HepG2 (cell line): Measurements from ENCODE around the gene ALPK3. TPM values are rescaled to one million over a fixed set of nuclear protein-coding genes. Genes with fewer than 3 reads are reported as not detected.

Source experiments
- ATAC-seq: fragments of 200-7000 bp; cut with Tn5 transposase; 3 replicates; pipeline ENCODE4 v1.9.1; 2020; ENCODE audit warnings: mild to moderate bottlenecking, moderate library complexity
- BruUV-seq: library from RNA; stranded (reverse); fragments of 400-500 nt; replicated peaks from 2 replicates; lab custom pipeline; 2021; lab: Mats Ljungman, UMichigan
- CTCF ChIA-PET: fragments of 300-600 bp; formaldehyde crosslinking; extraction: SDS; loops from one replicate; lab custom pipeline; 2021; ENCODE audit warnings: low total read pairs, inconsistent platforms, low intra/inter-chr PET ratio; lab: Yijun Ruan, JAX
- POLR2A ChIA-PET: fragments of 350-600 bp; sonication (Branson Sonifier 250); formaldehyde crosslinking; loops from one replicate; lab custom pipeline; 2020; ENCODE audit warnings: antibody characterized with exemption, inconsistent platforms; lab: Yijun Ruan, JAX
- DNase-seq: peaks from one replicate; pipeline ENCODE4 v3.0.0-alpha.2; 2015; ENCODE audit warnings: low spot score
- FAIRE-seq: peaks from 3 replicates; lab custom pipeline; 2011; peaks lifted over from hg19 to GRCh38; lab: Jason Lieb, UNC
- H2AFZ ChIP-seq: one replicate; pipeline ENCODE4 v1.6.1; 2011; ENCODE audit warnings: low read length, inconsistent platforms
- H3K27ac ChIP-seq: fragments of 300-600 bp; 3 replicates; pipeline ENCODE4 v1.8.0; 2011; ENCODE audit warnings: mixed run types, mild to moderate bottlenecking, mixed read lengths, low read length, inconsistent platforms; ENCODE audit not compliant: insufficient read depth; ENCODE audit errors: extremely low read length
- H3K27me3 ChIP-seq, 2 experiments: fragments of 200-600 bp in 1 of 2; 2 replicates in 1 of 2; 3 replicates in 1 of 2; pipeline versions ENCODE4 v1.6.0 to v1.8.0; 2011; ENCODE audit warnings: low read length in 2 of 2, mild to moderate bottlenecking in 2 of 2, moderate library complexity in 2 of 2, inconsistent platforms in 1 of 2; ENCODE audit not compliant: insufficient read depth in 2 of 2, control insufficient read depth in 1 of 2
- H3K36me3 ChIP-seq, 2 experiments: fragments of 200-600 bp in 1 of 2; replicated peaks in 1 of 2; 2 replicates in 1 of 2; 3 replicates in 1 of 2; pipeline versions ENCODE4 v1.5.1 to v1.8.0; 2011; ENCODE audit warnings: low read length in 2 of 2, inconsistent platforms in 1 of 2; ENCODE audit not compliant: insufficient read depth in 2 of 2, control insufficient read depth in 1 of 2
- H3K4me1 ChIP-seq: 2 replicates; pipeline ENCODE4 v1.5.1; 2012; ENCODE audit warnings: low read length, inconsistent platforms; ENCODE audit not compliant: insufficient read depth
- H3K4me2 ChIP-seq: 2 replicates; pipeline ENCODE4 v1.6.0; 2011; ENCODE audit warnings: low read depth, low read length, inconsistent platforms
- H3K4me3 ChIP-seq, 3 experiments: fragments of 200-600 bp in 1 of 3; sonication (generic), shearing (Covaris generic) in 1 of 3; replicated peaks in 1 of 3; 2 replicates each; pipeline ENCODE4 v1.5.1; 2011 to 2016; ENCODE audit warnings: low read length in 3 of 3, inconsistent platforms in 2 of 3, low read depth in 2 of 3, mild to moderate bottlenecking in 2 of 3, control low read depth in 1 of 3, mixed read lengths in 1 of 3; ENCODE audit not compliant: insufficient read depth in 1 of 3
- H3K79me2 ChIP-seq: one replicate; pipeline ENCODE4 v1.6.1; 2011; ENCODE audit warnings: low read length, inconsistent platforms; ENCODE audit not compliant: insufficient read depth
- H3K9ac ChIP-seq: 2 replicates; pipeline ENCODE4 v1.6.0; 2011; ENCODE audit warnings: mild to moderate bottlenecking, low read depth, low read length, inconsistent platforms; ENCODE audit not compliant: insufficient read depth
- H3K9me3 ChIP-seq: 2 replicates; pipeline ENCODE4 v1.5.1; 2012; ENCODE audit warnings: mild to moderate bottlenecking, low read length
- H4K20me1 ChIP-seq: 2 replicates; pipeline ENCODE4 v1.6.0; 2011; ENCODE audit warnings: inconsistent platforms, mild to moderate bottlenecking, low read length, moderate library complexity; ENCODE audit not compliant: insufficient read depth
- AGO1 ChIP-seq: fragments of 200-400 bp; formaldehyde crosslinking; IDR thresholded peaks from 2 replicates; pipeline ENCODE4 v1.6.1; 2017; ENCODE audit warnings: mild to moderate bottlenecking, low read depth, low read length, moderate library complexity; ENCODE audit not compliant: poor library complexity, severe bottlenecking
- FOXC1 ChIP-seq: sonication (generic); formaldehyde crosslinking; IDR thresholded peaks from 2 replicates; pipeline ENCODE4 v1.8.0; 2022; ENCODE audit warnings: mild to moderate bottlenecking, missing genetic modification reagents, borderline replicate concordance
- FOXK1 ChIP-seq: sonication (generic); formaldehyde crosslinking; IDR thresholded peaks from 2 replicates; pipeline ENCODE4 v1.4.0; 2020; ENCODE audit warnings: low read depth, missing genetic modification reagents, borderline replicate concordance
- HMG20A ChIP-seq: IDR thresholded peaks from 2 replicates; pipeline ENCODE4 v1.6.1; 2016; ENCODE audit warnings: borderline replicate concordance
- MTA1 ChIP-seq: sonication (generic); formaldehyde crosslinking; IDR thresholded peaks from 2 replicates; pipeline ENCODE4 v1.4.0; 2020; ENCODE audit warnings: missing genetic modification reagents, mild to moderate bottlenecking, borderline replicate concordance
- SALL1 ChIP-seq: sonication (generic); formaldehyde crosslinking; IDR thresholded peaks from 2 replicates; pipeline ENCODE4 v1.8.0; 2022; ENCODE audit warnings: mild to moderate bottlenecking, missing genetic modification reagents
- SKI ChIP-seq: fragments of 450-650 bp; IDR thresholded peaks from one replicate; pipeline ENCODE4 v1.6.1; 2018; ENCODE audit warnings: mild to moderate bottlenecking; ENCODE audit not compliant: partially characterized antibody
- SMYD3 ChIP-seq: sonication (generic); formaldehyde crosslinking; IDR thresholded peaks from 2 replicates; pipeline ENCODE4 v1.8.1; 2023; ENCODE audit warnings: mild to moderate bottlenecking, missing genetic modification reagents
- YEATS2 ChIP-seq: sonication (generic); formaldehyde crosslinking; IDR thresholded peaks from 2 replicates; pipeline ENCODE4 v1.4.0; 2020; ENCODE audit warnings: missing genetic modification reagents, borderline replicate concordance
- ZBTB8A ChIP-seq: sonication (generic); formaldehyde crosslinking; IDR thresholded peaks from 2 replicates; pipeline ENCODE4 v1.4.0; 2020; ENCODE audit warnings: mild to moderate bottlenecking, low read depth, missing genetic modification reagents, borderline replicate concordance
- ZFAT ChIP-seq: sonication (generic); formaldehyde crosslinking; conservative IDR thresholded peaks from 2 replicates; pipeline ENCODE4 v1.8.1; 2023; ENCODE audit warnings: missing genetic modification reagents, inconsistent platforms
- ZNF326 ChIP-seq: sonication (generic); formaldehyde crosslinking; IDR thresholded peaks from 2 replicates; pipeline ENCODE4 v1.4.0; 2020; ENCODE audit warnings: missing genetic modification reagents, borderline replicate concordance
- WGBS: methylation state at CpG from one replicate; pipeline ENCODE4 v1.1.6; 2017; ENCODE audit warnings: low lambda C conversion rate; 5-methylcytosine and 5-hydroxymethylcytosine counted together
- in situ Hi-C: cut with HindIII; loops from 2 replicates; pipeline ENCODE4 v1.10.0; 2017; ENCODE audit warnings: low pct_unique_long_range_greater_than_20kb; ENCODE audit not compliant: extremely low pct_ligation_motif_present
- intact Hi-C: fragments of 100-400 bp; cut with micrococcal nuclease; formaldehyde crosslinking; loops from one replicate; pipeline ENCODE4 v1.10.0; 2022; ENCODE audit not compliant: unreplicated experiment
- polyA plus RNA-seq, 8 experiments: library from polyadenylated mRNA; depleted of rRNA in 3 of 8; stranded (reverse) in 7 of 8; unstranded in 1 of 8; fragments of >200 nt; fragmentation: Illumina TruSeq in 4 of 8; extraction: Trizol in 4 of 8; gene quantifications; 2 replicates each; pipeline versions ENCODE4 v1.2.1 to v1.2.3, GENCODE V29; 2011 to 2016; ENCODE audit warnings: low read depth in 4 of 8, missing spikeins in 1 of 8, mixed read lengths in 1 of 8; ENCODE audit not compliant: insufficient read depth in 1 of 8
- total RNA-seq, 5 experiments: library from RNA; depleted of rRNA; stranded (reverse); fragments of >200 nt; fragmentation: Illumina TruSeq; extraction: Trizol; gene quantifications; 2 replicates each; pipeline ENCODE4 v1.2.3, GENCODE V29; 2016; ENCODE audit warnings: low read depth in 1 of 5
- TF ChIP-seq, protein P1 (sequence below): sonication (generic); formaldehyde crosslinking; IDR thresholded peaks from 2 replicates; pipeline ENCODE4 v1.8.0; 2022; ENCODE audit warnings: mild to moderate bottlenecking, missing genetic modification reagents; ENCODE audit not compliant: insufficient replicate concordance
- TF ChIP-seq, protein P2 (sequence below): sonication (generic); formaldehyde crosslinking; IDR thresholded peaks from 2 replicates; pipeline ENCODE4 v1.5.1; 2020; ENCODE audit warnings: mild to moderate bottlenecking, missing genetic modification reagents
- TF ChIP-seq, protein P3 (sequence below): sonication (generic); formaldehyde crosslinking; IDR thresholded peaks from 2 replicates; pipeline ENCODE4 v1.5.1; 2020; ENCODE audit warnings: mild to moderate bottlenecking, missing genetic modification reagents, moderate library complexity
- TF ChIP-seq, protein P4 (sequence below): sonication (generic); formaldehyde crosslinking; IDR thresholded peaks from 2 replicates; pipeline ENCODE4 v1.8.1; 2023; ENCODE audit warnings: mild to moderate bottlenecking, missing genetic modification reagents, borderline replicate concordance

The ALPK3 gene
- total and polyA plus RNA-seq, 2 of the 13 experiments (the other 11 are each of a cell fraction or from before 2014, with no cell fraction given): 0.04 to 0.42 TPM

DNA sequence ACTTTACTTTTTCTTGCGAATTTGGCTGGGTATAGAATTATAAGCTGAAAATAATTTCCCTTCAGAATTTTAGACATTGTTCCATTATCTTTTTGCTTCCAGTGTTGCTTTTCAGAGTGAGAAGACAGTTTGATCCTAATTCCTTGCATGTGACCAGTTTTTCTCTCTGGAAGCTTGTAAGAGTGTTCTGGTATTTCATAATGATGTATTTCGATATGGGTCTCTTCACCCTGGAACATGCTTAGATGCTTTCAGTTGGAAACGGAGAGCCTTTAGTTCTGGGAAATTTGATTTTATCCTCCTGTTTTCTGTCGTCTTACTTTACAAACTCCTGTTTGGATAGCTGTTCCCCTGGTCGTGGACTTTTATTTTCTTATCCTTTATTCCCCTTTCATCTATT is 13.9 kb downstream of the ALPK3 start:
- no peak for FAIRE-seq
- no peaks in the 10 kb centered on the region for H4K20me1 ChIP-seq
- no TSS peak for BruUV-seq
- H3K4me2 ChIP-seq: no peak overlapping the region
- H3K4me1 ChIP-seq: 0 out of 2 replicates have a peak, but pooled peaks cover 7% of the 10 kb centered on the region
- no peaks in the 10 kb centered on the region for H3K9me3 ChIP-seq
- H3K9ac ChIP-seq: no peak overlapping the region
- H3K27ac ChIP-seq: no peak overlapping the region
- H2AFZ ChIP-seq: no peak overlapping the region
- ChIA-PET CTCF (no interaction called here), POLR2A (no interaction called here)
- WGBS: 40% methylated on average over 5 of the region's 5 CpGs
- no peak for DNase-seq
- intact Hi-C loops: no loop called here
- in situ Hi-C loops: loop anchor here (25.0 kb wide), 1 partner anchor 331 kb away; no protein-coding TSS in a partner anchor
- no peaks in the 10 kb centered on the region for H3K79me2 ChIP-seq
- H3K27me3 ChIP-seq: peaks cover 0 to 20% of the 10 kb centered on the region in 2 experiments; a peak in 3 of 5 replicates
- no peak for ATAC-seq
- H3K36me3 ChIP-seq: no peaks in the 10 kb centered on the region
- H3K4me3 ChIP-seq: no peak overlapping the region
- no peak for TF ChIP-seq SMYD3 (CRISPR knock-in tag)
- TF ChIP-seq YEATS2 (CRISPR knock-in tag): no peak
- TF ChIP-seq, protein P1, sequence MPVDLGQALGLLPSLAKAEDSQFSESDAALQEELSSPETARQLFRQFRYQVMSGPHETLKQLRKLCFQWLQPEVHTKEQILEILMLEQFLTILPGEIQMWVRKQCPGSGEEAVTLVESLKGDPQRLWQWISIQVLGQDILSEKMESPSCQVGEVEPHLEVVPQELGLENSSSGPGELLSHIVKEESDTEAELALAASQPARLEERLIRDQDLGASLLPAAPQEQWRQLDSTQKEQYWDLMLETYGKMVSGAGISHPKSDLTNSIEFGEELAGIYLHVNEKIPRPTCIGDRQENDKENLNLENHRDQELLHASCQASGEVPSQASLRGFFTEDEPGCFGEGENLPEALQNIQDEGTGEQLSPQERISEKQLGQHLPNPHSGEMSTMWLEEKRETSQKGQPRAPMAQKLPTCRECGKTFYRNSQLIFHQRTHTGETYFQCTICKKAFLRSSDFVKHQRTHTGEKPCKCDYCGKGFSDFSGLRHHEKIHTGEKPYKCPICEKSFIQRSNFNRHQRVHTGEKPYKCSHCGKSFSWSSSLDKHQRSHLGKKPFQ (CRISPR knock-in tag): no peak
- TF ChIP-seq SKI: no peak
- no peak for TF ChIP-seq FOXC1 (CRISPR knock-in tag)
- no peak for TF ChIP-seq ZNF326 (CRISPR knock-in tag)
- no peak for TF ChIP-seq HMG20A (CRISPR knock-in tag)
- TF ChIP-seq, protein P2, sequence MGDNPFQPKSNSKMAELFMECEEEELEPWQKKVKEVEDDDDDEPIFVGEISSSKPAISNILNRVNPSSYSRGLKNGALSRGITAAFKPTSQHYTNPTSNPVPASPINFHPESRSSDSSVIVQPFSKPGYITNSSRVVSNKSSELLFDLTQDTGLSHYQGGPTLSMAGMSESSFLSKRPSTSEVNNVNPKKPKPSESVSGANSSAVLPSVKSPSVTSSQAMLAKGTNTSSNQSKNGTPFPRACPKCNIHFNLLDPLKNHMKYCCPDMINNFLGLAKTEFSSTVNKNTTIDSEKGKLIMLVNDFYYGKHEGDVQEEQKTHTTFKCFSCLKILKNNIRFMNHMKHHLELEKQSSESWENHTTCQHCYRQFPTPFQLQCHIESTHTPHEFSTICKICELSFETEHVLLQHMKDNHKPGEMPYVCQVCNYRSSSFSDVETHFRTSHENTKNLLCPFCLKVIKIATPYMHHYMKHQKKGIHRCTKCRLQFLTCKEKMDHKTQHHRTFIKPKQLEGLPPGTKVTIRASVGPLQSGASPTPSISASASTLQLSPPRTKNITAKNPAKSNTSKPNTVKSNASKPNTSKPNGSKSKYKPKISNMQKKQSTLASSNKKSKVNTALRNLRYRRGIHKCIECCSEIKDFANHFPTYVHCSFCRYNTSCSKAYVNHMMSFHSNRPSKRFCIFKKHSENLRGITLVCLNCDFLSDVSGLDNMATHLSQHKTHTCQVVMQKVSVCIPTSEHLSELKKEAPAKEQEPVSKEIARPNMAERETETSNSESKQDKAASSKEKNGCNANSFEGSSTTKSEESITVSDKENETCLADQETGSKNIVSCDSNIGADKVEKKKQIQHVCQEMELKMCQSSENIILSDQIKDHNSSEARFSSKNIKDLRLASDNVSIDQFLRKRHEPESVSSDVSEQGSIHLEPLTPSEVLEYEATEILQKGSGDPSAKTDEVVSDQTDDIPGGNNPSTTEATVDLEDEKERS (CRISPR knock-in tag): no peak
- TF ChIP-seq, protein P3, sequence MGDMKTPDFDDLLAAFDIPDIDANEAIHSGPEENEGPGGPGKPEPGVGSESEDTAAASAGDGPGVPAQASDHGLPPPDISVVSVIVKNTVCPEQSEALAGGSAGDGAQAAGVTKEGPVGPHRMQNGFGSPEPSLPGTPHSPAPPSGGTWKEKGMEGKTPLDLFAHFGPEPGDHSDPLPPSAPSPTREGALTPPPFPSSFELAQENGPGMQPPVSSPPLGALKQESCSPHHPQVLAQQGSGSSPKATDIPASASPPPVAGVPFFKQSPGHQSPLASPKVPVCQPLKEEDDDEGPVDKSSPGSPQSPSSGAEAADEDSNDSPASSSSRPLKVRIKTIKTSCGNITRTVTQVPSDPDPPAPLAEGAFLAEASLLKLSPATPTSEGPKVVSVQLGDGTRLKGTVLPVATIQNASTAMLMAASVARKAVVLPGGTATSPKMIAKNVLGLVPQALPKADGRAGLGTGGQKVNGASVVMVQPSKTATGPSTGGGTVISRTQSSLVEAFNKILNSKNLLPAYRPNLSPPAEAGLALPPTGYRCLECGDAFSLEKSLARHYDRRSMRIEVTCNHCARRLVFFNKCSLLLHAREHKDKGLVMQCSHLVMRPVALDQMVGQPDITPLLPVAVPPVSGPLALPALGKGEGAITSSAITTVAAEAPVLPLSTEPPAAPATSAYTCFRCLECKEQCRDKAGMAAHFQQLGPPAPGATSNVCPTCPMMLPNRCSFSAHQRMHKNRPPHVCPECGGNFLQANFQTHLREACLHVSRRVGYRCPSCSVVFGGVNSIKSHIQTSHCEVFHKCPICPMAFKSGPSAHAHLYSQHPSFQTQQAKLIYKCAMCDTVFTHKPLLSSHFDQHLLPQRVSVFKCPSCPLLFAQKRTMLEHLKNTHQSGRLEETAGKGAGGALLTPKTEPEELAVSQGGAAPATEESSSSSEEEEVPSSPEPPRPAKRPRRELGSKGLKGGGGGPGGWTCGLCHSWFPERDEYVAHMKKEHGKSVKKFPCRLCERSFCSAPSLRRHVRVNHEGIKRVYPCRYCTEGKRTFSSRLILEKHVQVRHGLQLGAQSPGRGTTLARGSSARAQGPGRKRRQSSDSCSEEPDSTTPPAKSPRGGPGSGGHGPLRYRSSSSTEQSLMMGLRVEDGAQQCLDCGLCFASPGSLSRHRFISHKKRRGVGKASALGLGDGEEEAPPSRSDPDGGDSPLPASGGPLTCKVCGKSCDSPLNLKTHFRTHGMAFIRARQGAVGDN (CRISPR knock-in tag): no peak
- TF ChIP-seq, protein P4, sequence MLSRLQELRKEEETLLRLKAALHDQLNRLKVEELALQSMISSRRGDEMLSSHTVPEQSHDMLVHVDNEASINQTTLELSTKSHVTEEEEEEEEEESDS: no peak
- no peak for TF ChIP-seq ZFAT (CRISPR knock-in tag)
- TF ChIP-seq MTA1 (CRISPR knock-in tag): no peak
- no peak for TF ChIP-seq AGO1
- TF ChIP-seq ZBTB8A (CRISPR knock-in tag): no peak
- no peak for TF ChIP-seq FOXK1 (CRISPR knock-in tag)
- no peak for TF ChIP-seq SALL1
